Measurements from ENCODE around the gene OR2F1.
"Not testable (repeated sequence)": the region's sequence is repeated elsewhere in the genome, so short reads cannot be mapped to it uniquely, and the experiment has no call there.

The OR2F1 gene

GRCh38 chr7:144009361-144009760 lies 54.7 kb downstream of the OR2F1 start:
- DNase-seq (ENCODE audit: low read depth in 3 of 3): no peak

- DNase-seq (ENCODE audit: low read depth in 3 of 3): not testable (repeated sequence)
Measured at GRCh38 chr7:144010061-144010460, 55.4 kb downstream of the OR2F1 start.

DNA sequence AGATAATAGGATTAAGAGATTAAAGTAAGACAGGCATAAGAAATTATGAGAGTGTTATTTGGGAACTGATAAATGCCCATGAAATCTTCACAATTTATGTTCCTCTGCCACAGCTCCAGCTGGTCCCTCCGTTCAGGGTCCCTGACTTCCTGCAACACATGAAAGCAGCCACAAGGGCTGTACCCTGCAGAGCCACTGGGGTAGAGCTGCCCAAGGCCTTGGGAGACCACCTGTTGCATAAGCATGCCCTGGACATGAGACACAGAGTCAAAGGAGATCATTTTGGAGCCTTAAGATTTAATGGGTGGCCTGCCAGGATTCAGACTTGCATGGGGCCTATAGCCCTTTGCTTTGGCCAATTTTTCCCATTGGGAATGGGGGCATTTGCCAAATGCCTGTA lies 56.2 kb downstream of the OR2F1 start:
- not testable (repeated sequence) for DNase-seq (ENCODE audit: low read depth in 3 of 3)

GRCh38 chr7:144011458-144012230 lies 57.0 kb downstream of the OR2F1 start:
- no peak for DNase-seq (ENCODE audit: low read depth in 3 of 3)
